Small intestine (tissue), 7 donors: ENCODE results near the gene WDFY2. TPM values are rescaled to one million over a fixed set of nuclear protein-coding genes. Genes with fewer than 3 reads are reported as not detected.
A peak's percentile ranks its signal among the peaks of the same experiment; 100 is the strongest.

Experiments used
- DNase-seq, 2 donors: peaks; one replicate each; pipeline versions ENCODE4 v3.0.0 to v3.0.0-alpha.2; 2013
- FAIRE-seq: peaks from 2 replicates; lab custom pipeline; 2012; peaks lifted over from hg19 to GRCh38; lab: Jason Lieb, UNC
- H3K27ac ChIP-seq, 3 donors: one replicate each; pipeline ENCODE4 v1.5.1; 2013; ENCODE audit warnings: low read length in 2 of 3, mild to moderate bottlenecking in 2 of 3, control low read depth in 1 of 3, inconsistent platforms in 1 of 3, low read depth in 1 of 3, moderate library complexity in 1 of 3
- H3K27me3 ChIP-seq, 3 donors: one replicate each; pipeline ENCODE4 v1.6.1; 2013; ENCODE audit warnings: low read length in 3 of 3, inconsistent platforms in 1 of 3; ENCODE audit not compliant: control insufficient read depth in 3 of 3, insufficient read depth in 3 of 3
- H3K36me3 ChIP-seq, 3 donors: one replicate each; pipeline ENCODE4 v1.6.1; 2013; ENCODE audit warnings: low read length in 3 of 3, inconsistent platforms in 1 of 3, low read depth in 1 of 3, mild to moderate bottlenecking in 1 of 3, moderate library complexity in 1 of 3; ENCODE audit not compliant: control insufficient read depth in 3 of 3, insufficient read depth in 2 of 3
- H3K4me1 ChIP-seq, 3 donors: one replicate each; pipeline ENCODE4 v1.6.1; 2013; ENCODE audit warnings: low read length in 2 of 3, inconsistent platforms in 1 of 3, low read depth in 1 of 3, mild to moderate bottlenecking in 1 of 3, moderate library complexity in 1 of 3; ENCODE audit not compliant: control insufficient read depth in 3 of 3, insufficient read depth in 2 of 3
- H3K4me3 ChIP-seq, 3 donors: one replicate each; pipeline ENCODE4 v1.5.1; 2013; ENCODE audit warnings: low read length in 3 of 3, control low read depth in 1 of 3, inconsistent platforms in 1 of 3, low read depth in 1 of 3, mild to moderate bottlenecking in 1 of 3, moderate library complexity in 1 of 3
- H3K9me3 ChIP-seq, 2 donors: one replicate each; pipeline ENCODE4 v1.6.1; 2013; ENCODE audit warnings: low read depth in 1 of 2, low read length in 1 of 2; ENCODE audit not compliant: control insufficient read depth in 2 of 2, insufficient read depth in 1 of 2
- WGBS, 3 donors: extraction: QIAGEN DNeasy Blood & Tissue Kit; methylation state at CpG; one replicate each; pipeline ENCODE4 v1.1.7; 2013; 5-methylcytosine and 5-hydroxymethylcytosine counted together
- polyA plus RNA-seq, 4 donors: library from polyadenylated mRNA; stranded (reverse) in 3 of 4; unstranded in 1 of 4; fragments of 200-250 nt in 3 of 4; fragments of 120-200 nt in 1 of 4; gene quantifications; one replicate each; pipeline versions ENCODE4 v1.2.1 to v1.2.3, GENCODE V29; 2013
- donor health status: healthy with polysubstance abuse.
- donor health status: control.
- donor health status: control.
- donor health status: Bipolar disorder and iron deficiency.
- donor health status: healthy.

WDFY2 gene
- polyA plus RNA-seq, 4 donors = 0.81 to 5.4 (median 1.7) TPM

DNA sequence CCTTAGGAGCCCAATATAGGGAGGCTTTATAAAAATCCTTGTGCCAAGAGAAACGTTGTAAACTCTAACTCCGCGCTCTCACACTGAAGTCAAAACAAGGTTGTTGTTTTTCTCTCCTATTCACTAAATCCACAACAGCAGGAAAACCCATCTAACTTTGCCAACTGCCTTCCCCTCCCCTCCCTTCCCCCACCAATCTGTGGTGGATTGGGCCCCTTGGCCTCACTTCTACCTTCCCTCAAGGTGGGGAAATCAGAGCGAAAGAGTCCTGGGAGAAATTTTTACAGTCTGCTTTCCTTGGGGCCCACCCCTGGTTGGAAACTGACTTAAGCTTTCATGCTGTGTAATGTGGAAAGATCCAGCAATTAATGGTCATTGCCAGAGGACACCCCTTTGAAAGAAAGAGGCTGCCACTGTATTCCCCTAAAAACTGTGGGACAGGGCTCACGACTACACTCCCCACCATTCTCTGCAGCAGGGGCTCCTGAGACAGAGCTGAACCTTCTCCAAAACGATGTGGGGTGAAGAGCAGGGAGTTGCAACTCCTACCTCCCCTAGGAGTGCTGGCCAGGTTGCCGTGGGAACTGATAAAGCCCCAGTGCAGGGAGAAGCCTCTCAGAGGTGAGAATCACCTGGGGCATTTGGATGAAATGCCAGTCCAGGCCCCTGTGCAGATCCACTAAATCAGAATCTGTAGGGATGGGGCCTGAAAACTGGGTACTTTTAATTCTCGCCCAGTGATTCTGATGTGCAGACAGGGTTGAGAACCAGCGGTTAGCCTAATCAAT is 218.6 kb downstream of the WDFY2 start:
- Histone ChIP-seq H3K9me3 (no peaks in the 10 kb centered on the region), H3K4me3 (peak overlapping the region in 2 of 3 donors; percentile 75 to 84), H3K27me3 (no peaks in the 10 kb centered on the region), H3K4me1 (peaks cover 7 to 29% (median 8%) of the 10 kb centered on the region in 3 donors), H3K27ac (peak overlapping the region; percentile 89 to 100 (median 99)), H3K36me3 (peaks cover 0 to 9% (median 0%) of the 10 kb centered on the region in 3 donors)
- DNase-seq (peak in 1 of 2 donors; percentile 54), FAIRE-seq (no peak)
- WGBS, 3 donors = 47 to 53% (median 51%) methylated on average over 9 of the region's 9 CpGs

DNA sequence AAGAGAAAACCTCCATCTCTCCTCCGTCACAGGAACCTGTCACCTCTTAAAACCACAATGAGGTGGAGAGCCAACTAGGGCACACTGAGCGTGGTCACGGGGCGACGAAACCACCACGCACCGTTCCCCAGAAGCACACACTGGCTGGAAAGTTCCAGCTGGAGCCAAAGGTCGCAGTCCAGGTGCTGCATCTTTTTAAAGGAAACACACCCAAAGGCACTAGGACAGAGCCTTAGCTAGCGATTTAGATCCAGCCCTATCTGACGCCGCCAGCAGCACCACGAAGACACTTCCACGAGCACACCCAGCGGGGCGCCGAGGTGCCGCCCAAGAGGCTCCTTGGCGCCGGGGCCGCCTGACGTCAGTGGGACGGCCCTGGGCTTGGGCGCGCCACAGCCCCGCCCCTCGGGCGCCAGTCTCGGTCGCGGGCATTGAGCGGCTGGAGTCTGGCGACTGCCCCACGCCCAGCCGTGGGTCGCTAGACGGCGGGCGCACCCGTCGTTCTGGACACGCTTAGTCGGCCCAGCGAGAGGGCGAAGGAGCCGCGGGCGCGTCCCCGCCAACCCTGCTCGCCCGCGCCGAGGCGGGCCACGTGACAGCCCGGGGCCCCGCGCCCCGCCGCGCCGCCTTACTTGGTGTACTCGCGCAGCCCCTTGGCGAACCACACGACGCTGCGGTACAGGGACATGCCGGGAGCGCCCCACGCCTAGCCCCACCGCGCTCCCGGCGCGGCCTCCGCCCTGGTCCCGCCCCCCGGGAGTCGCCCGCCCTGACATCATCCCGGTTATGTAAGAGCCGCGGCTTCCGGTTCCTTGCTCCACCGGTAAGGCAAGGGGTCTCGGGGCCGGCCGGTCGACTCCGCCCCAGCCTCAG is 219.4 kb downstream of the WDFY2 start, which contains the start of gene DHRS12:
Gene DHRS12, minus strand, starts transcription at position 742 of the 873 bp plus-strand sequence. CDS start 4,504 bp downstream, outside the sequence.
- no peak for FAIRE-seq
- 0 to 1% (median 0%) methylated on average over 68 to 91 of the region's 91 CpGs for WGBS, 3 donors
- no peaks in the 10 kb centered on the region for H3K9me3 ChIP-seq
- peak within 1 kb of the TSS; percentile 57 to 84 (median 75) for H3K4me3 ChIP-seq
- peaks cover 7 to 29% (median 8%) of the 10 kb centered on the region in 3 donors for H3K4me1 ChIP-seq
- DNase-seq = peak; percentile 95
- H3K27me3 ChIP-seq = no peaks in the 10 kb centered on the region
- peaks cover 0 to 9% (median 0%) of the 10 kb centered on the region in 3 donors for H3K36me3 ChIP-seq
- H3K27ac ChIP-seq = peak within 1 kb of the TSS; percentile 89 to 100 (median 99)

- no peak for DNase-seq
- H3K9me3 ChIP-seq = no peaks in the 10 kb centered on the region
- peaks cover 0 to 3% (median 0%) of the 10 kb centered on the region in 3 donors for H3K36me3 ChIP-seq
- H3K27me3 ChIP-seq = no peaks in the 10 kb centered on the region
- H3K27ac ChIP-seq = peak overlapping the region; percentile 89 to 100 (median 99)
- FAIRE-seq = no peak
- 14 to 16% (median 14%) methylated on average over 31 of the region's 31 CpGs for WGBS, 3 donors
- peaks cover 7 to 29% (median 8%) of the 10 kb centered on the region in 3 donors for H3K4me1 ChIP-seq
- H3K4me3 ChIP-seq = peak overlapping the region; percentile 57 to 84 (median 75)
Measured at GRCh38 chr13:51804295-51805172, 220.3 kb downstream of the WDFY2 start.

GRCh38 chr13:51805313-51805712 is 221.1 kb downstream of the WDFY2 start:
- no peak for DNase-seq
- 86 to 90% (median 90%) methylated on average over 4 of the region's 4 CpGs for WGBS, 3 donors
- FAIRE-seq = no peak
- Histone ChIP-seq H3K36me3 (peaks cover 0 to 3% (median 0%) of the 10 kb centered on the region in 3 donors), H3K27ac (peak overlapping the region in 1 of 3 donors; percentile 11), H3K4me1 (peaks cover 7 to 29% (median 8%) of the 10 kb centered on the region in 3 donors), H3K27me3 (no peaks in the 10 kb centered on the region), H3K9me3 (no peaks in the 10 kb centered on the region), H3K4me3 (no peak overlapping the region)

GRCh38 chr13:51805925-51806324 is 221.7 kb downstream of the WDFY2 start:
- Histone ChIP-seq H3K27ac (no peak overlapping the region), H3K36me3 (no peaks in the 10 kb centered on the region), H3K4me3 (no peak overlapping the region), H3K9me3 (no peaks in the 10 kb centered on the region), H3K27me3 (no peaks in the 10 kb centered on the region), H3K4me1 (peaks cover 7 to 29% (median 8%) of the 10 kb centered on the region in 3 donors)
- FAIRE-seq = no peak
- no peak for DNase-seq
- 85 to 93% (median 90%) methylated on average over 2 of the region's 2 CpGs for WGBS, 3 donors

DNA sequence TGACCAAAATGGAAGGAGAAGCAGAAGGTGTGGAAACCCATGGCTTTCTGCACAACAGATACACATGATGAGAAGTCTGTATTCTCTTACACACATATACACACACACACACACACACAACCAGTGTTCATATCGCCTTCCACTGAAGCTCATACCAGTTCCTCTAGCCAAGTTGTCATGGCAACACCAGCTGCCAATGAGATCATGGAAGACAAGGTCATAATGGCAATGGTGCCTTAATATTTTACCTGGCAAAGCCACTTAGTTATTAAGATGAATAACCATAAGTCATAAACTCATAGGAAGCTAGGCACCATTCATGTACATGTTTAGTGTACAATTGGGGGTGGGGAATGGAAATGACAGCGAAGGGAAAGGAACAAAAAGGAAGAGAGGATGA is 222.3 kb downstream of the WDFY2 start:
- Histone ChIP-seq H3K4me3 (no peak overlapping the region), H3K27me3 (no peaks in the 10 kb centered on the region), H3K4me1 (peaks cover 7 to 27% (median 8%) of the 10 kb centered on the region in 3 donors), H3K36me3 (no peaks in the 10 kb centered on the region), H3K27ac (no peak overlapping the region), H3K9me3 (no peaks in the 10 kb centered on the region)
- 49 to 54% (median 53%) methylated on average over 2 of the region's 2 CpGs for WGBS, 3 donors
- DNase-seq (peak; percentile 28 to 41), FAIRE-seq (no peak)

DNA sequence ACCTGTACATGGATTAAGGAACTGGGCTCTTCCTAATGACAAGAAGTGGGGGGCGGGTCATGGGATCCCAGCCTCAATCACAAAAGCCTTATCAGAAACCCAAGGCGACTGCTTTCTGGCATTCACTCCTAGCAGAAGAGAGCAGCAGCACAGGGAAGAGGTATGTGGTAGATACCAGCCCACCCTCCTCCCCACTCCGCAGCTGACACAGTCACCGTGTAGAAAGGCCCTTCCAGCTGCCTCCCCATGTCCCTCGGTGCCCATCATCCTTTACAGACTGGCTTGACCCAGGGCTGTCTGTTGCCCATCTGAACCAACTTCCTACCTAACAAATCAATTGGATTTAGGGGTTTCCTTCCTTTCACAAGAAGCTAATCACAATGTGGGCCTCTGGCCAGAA is 222.8 kb downstream of the WDFY2 start:
- Histone ChIP-seq H3K36me3 (no peaks in the 10 kb centered on the region), H3K4me3 (no peak overlapping the region), H3K27ac (no peak overlapping the region), H3K27me3 (no peaks in the 10 kb centered on the region), H3K9me3 (no peaks in the 10 kb centered on the region), H3K4me1 (peaks cover 7 to 23% (median 8%) of the 10 kb centered on the region in 3 donors)
- WGBS, 3 donors = 74 to 80% (median 77%) methylated on average over 5 of the region's 5 CpGs
- no peak for FAIRE-seq
- DNase-seq = no peak
